Measurements from ENCODE around the gene DMXL1.
A peak's percentile ranks its signal among the peaks of the same experiment; 100 is the strongest.
"Not testable (repeated sequence)": the region's sequence is repeated elsewhere in the genome, so short reads cannot be mapped to it uniquely, and the experiment has no call there.

The DMXL1 gene

DNA sequence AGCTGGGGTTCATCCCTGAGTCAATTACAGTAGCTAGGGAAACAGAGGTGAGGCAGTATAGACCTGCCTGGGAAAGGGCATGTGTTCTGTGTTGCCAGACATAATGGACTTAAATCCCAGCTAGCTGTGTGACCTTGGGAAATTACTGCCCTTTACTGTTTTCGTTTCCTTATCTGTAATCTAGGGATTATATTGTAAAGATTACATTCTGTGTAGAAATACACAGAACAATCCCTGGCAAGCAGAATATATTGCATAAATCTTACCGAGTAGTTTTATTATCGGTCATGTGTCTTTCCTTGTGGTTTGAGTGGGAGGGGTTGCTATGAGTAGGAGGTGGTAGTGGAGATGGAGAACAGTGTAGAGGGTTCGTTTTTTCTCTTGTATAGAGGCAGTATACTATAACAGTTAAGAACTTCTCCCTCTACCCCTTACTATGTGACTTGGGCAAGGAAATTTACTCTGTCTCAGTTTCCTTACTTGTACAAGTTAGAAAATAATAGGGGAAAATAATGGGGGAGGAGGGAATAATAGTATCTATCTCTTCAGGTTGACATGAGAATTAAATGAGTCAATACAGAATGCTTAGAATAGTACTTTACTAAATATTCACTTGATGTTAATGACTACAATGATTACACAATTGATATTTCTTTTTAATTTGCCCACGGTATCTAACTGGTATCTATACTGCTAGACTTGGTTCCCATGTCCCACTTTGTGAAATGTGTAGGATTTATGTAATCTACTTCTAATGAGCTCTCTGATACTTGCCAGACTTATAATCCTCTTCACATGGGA lies 7.1 kb upstream of the DMXL1 start:
- DNase-seq, result no peak

DNA sequence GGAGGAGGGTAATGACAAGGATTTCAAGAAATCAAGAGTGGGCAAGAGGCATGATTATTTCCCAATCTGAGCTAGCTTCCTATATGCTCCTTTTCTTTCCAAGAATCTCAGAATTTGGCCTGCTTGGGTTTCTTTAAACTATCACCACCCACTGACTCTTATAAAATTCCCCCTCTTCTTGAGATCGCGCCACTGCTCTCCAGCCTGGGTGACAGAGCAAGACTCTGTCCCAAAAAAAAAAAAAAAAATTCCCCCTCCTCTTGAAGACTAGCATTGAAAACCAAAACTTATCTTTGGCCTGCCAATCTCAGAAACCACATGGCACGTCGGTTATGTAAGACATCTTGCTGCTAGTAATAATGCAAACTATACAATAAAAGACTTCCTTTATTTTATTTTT lies 3.4 kb upstream of the DMXL1 start:
- DNase-seq, result no peak

DNA sequence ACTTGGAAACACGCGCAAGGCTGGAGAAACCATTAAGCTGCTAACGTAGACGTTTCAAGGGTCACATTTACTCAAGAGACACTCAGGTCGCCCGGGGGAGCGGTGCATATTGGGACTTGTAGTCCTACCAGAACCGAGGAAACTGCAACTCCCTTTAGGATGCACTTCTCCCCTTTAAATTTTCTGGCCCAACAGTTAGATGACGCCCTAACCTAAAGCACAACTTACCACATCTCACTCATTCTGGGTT lies 384 bp upstream of the DMXL1 start:
- DNase-seq, result no peak

DNA sequence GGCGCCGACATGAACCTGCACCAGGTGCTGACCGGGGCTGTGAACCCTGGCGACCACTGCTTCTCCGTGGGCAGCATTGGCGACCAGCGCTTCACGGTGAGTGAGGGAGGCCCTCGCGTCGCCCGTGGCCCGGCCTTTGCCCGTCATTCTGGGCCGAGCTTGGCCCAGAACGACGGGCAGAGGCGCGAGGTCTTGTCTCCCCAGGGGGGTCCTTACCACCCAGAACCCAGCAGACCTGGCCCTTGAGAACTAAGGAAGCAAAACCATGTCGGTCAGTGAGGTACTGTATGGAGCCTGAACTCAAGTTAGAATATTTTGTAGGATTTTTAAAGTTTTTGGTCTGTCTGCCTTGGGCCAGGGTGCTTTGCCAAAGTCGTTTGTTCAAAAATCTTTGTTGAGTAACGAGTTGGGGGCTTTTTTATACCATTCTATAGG lies 691 bp downstream of the DMXL1 start:
- no peak for DNase-seq

DNA sequence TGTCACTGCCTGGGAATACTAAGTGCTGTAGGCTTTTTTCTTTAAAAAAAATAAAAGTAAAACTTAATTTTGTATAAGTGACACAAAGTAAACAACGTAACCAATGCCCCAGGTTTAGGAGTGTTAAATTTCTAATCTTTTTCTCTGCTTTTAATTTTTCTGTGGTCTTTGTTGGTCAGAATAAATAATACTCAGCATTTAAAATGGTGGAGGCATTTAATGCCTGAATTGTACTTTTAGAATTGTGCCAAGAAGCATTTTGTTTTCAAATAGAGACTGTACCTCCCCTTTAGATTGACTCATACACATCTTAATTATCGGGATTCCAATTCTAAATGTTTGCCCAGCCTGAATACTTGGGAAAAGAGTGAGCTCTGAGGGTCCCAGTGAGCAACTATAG lies 1.6 kb downstream of the DMXL1 start:
- no peak for DNase-seq

DNA sequence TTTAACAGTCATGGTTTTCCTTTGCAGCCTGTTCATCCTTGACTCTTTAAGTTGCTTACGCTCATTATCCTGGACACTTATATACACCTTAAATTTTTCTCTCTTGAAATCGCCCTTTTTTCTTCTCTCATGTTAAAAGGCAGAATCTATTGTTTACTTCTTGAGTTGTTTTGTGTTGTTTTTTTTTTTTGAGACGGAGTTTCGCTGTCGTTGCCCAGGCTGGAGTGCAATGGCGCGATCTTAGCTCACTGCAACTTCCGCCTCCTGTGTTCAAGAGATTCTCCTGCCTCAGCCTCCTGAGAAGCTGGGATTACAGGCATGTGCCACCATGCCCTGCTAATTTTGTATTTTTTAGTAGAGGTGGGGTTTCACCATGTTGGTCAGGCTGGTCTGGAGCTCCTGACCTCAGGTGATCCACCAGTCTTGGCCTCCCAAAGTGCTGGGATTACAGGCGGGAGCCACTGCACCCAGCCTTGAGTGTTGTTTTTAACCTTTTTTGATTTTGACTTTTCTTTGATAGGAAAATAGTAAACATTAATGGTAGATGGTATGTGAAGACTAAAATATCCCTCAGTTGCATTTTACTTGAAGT lies 3.0 kb downstream of the DMXL1 start:
- DNase-seq, result not testable (repeated sequence)

DNA sequence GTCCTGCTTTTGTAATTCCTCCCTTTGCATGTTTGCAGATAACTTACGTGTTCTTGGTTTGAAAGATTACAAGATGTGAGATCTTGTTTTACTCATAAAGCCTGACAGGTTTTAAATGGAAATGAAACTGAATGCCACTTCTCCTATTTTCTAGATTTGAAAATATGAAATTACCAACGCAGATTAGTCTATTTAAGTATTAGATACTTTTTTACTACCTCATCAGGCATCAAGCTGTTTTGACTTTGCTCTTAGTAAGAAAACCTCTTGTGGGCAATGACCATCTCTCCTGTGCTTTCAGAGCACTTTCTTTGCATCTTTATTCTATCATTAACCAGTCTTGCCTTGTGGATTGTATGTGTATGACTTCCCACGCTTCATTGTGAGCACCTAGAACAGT lies 3.5 kb downstream of the DMXL1 start:
- no peak for DNase-seq

DNA sequence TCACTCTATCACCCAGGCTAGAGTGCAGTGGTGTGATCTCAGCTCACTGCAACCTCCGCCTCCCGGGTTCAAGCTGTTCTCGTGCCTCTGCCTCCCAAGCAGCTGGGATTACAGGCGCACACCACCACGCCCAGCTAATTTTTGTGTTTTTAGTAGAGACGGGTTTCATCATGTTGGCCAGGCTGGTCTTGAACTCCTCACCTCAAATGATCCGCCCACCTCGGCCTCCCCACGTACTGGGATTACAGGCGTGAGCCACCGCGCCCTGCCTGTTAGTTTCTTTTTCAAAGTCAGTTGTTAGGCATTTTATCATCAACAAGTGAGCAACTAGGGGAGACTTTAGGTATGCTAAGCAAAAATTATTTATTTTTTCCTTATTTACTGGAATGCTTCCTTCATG lies 4.4 kb downstream of the DMXL1 start:
- not testable (repeated sequence) for DNase-seq

DNA sequence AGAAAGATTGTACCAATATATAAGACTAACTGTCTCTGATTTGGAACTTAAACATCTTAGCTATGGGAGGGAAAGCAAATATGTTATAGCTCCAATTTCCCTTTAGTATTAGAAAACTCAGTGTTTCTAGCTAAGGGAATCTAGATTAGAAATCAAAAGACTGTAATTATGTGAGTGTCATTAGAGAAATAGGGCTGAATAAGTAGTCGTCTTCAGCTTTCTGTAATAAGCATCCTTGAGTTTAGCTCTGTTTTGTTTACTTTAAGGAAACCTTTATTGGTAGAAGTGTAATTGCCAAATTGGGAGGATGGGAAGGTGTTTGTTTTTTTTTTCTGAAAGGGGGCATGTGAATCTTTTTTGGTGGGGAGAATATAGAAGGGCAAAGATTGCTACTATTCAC lies 5.2 kb downstream of the DMXL1 start:
- no peak for DNase-seq

DNA sequence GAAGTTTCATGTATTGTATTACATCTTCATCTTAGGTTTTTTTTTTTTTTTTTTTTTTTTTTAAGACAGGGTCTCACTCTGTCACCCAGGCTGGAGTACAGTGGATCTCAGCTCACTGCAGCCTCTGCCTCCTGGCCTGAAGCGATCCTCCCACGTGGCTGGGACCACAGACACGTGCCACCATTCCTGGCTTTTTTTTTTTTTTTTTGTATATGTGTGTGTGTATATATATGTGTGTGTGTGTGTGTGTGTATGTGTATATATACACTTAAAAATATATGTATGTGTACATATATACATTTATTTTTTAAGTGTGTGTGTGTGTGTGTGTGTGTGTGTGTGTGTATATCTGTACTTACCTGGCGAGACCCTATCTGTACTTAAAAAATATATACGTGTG lies 6.6 kb downstream of the DMXL1 start:
- no peak for DNase-seq

DNA sequence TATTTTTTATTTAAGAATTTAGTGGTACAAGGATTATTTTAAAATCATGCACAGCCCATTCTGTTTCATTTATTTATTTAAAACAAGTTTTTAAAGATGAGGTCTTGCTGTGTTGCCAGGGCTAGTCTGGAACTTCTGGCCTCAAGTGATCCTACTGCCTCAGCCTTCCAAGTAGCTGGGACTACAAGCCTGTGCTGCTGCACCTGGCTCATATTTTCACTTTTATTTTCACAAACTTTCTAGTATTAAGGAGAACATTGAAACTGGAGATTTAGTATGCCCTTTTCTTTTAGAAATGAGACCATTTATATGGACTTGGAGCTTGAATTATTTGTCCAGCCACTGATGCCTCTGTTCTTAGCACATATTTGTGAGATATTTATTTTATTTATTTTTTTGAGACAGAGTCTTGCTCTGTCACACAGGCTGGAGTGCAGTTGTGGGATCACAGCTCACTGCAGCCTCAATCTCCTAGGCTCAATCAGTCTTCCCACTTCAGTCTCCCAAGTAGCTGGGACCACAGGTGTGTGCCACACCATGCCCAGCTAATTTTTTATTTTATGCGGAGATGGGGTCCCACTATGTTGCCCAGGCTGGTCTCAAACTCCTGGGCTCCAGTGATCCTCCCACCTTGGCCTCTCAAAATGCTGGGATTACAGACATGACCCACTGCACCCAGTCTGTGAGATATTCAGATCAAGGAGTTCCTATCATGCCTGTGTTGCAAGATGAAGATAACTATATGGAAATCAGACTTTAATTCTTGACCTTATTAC lies 7.4 kb downstream of the DMXL1 start:
- no peak for DNase-seq

DNA sequence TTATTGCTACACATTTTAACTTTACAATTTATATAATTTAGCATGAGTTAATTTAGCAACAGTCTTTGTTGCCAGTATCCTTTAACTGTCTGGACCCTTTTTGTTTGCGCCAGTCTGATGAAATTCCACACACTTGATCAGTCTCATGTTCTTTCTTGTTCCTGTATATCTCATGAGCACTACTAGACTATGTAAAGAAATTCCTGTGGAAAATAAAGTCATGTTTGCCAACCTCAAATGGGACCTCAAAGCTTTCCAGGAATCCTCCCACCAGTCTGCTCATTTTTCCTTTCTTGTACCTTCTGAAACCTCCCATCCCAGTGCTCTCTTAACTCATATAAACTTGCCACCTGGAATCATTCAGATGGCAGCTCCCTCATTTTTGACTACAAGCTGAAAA lies 8.0 kb downstream of the DMXL1 start:
- peak; percentile 44 for DNase-seq

DNA sequence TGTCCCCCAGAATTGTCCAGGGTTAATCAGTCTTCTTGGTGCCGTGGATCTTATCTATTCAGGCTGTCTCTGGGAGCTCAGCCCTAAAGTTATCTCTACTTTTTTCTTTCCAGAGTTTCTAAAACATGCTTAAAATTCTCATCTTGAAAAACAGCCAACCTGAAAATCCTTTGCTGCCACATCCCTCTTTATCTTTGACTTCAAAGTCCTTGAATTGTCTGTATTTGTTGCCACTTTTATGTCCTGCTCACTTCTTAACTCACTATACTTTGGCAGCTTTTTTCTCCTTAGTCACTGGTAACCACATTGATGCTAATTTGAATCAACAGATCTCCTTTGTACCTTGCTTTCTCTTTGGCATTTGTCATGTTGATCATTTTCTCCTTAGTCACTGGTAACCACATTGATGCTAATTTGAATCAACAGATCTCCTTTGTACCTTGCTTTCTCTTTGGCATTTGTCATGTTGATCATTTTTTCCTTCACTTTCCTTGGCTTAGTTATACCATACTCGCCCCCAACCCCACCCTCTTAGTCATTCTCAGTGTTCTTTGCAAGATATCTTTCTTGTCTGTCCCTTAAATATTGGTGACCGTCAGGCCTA lies 8.5 kb downstream of the DMXL1 start:
- DNase-seq, result no peak

DNA sequence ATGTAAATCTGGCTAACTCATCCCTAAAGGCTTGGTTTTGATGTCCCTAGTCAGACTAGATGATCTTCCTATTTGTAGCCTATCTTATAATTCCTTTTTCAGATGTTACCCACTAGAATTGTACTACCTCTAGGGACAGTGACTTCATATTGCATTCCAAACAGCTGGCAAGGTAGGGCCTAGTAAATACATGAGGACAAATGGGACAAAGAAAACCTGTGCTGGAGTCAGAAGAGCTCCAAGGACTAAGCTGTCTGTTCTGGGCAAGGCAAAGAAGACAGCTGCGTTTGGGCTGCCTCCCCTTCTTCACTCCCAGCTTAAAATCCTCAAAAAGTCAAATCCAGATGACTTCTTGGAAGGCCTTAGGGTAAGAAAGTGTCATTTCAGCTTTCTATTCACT lies 10.0 kb downstream of the DMXL1 start:
- DNase-seq, result no peak

DNA sequence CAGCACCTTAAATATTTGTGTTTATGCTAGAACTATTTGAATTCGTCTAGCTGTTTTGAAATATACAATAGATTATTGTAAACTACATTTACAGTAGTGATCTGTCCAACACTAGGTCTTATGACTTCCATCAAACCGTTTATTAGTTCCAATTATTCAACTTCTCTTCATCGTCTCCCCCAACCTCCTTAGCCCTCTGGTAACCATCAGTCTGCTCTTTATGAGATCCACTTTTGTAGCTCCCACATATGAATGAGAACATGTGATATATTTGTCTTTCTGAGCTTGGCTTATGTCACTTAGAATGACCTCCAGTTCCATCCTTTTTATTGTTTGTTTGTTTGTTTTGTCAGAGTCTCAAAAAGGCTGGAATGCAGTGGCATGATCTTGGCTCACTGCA lies 11.8 kb downstream of the DMXL1 start:
- DNase-seq, result no peak

DNA sequence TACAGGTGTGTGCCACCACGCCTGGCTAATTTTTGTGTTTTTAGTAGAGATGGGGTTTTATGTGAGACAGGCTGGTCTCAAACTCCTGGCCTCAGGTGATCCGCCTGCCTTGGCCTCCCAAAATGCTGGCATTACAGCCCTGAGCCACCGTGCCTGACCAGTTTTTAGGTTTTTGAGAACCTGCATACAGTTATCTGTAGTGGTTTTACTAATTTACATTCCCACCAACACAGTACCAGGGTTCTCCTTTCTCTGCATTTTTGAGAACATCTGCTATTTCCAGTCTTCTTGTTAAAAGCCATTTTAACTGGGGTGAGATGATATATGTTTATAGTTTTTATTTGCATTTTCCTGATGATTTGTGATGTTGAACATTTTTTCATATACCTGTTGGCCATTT lies 12.8 kb downstream of the DMXL1 start:
- no peak for DNase-seq

DNA sequence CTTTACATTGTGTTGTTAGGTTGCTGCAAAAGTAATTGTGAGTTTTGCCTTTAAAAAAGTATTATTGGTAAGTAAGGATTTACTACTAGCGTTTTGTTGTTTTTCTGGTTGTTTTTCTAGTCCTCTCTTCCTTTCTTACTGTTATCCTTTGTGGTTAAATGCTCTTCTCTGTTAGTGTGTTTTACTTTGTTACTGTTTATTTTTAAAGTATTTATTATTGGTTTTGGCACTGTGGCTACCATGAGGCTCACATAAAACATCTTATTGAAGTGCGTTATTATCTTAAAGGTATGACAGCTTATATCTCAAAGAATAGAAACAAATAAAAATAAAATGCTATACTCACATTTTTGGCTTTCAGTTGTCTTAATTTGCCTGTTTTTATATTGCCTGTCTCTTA lies 17.6 kb downstream of the DMXL1 start:
- no peak for DNase-seq

DNA sequence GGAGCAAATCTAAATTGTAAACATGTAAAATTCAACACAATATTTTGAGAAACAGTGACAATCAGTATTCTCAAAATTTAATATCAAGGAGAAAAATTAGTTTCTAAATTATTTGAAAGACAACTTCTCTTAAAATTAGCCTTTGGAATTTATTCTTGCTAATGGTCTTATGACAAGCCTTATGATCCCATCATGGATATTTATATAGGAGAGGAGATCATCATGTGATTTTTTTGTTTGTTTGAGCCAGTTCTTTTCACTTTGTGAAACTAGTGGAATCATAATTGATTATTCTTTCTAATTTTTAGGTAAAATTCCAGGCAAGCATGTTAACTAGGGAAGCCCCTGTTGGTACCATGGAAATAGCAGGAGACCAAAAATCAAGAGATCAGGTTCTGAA lies 24.7 kb downstream of the DMXL1 start:
- DNase-seq, result no peak

DNA sequence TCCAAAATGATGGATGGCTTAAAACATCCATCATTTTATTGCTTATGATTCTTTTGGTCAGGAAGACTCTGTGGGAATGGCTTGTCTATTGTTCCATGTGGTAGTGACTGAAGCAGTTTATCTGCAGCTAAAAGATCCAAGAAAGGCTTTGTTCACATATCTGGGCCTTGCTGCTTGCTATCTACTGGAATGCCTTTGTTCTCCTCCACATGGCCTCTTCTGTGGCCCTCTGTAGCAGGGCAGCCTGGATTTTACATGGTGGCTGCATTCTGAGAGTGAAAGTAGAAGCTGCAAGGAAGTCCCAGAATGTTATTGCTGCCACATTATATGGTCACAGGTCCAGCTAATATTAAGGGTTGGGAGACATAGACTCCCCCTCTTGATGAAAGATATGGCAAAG lies 35.1 kb downstream of the DMXL1 start:
- no peak for DNase-seq

DNA sequence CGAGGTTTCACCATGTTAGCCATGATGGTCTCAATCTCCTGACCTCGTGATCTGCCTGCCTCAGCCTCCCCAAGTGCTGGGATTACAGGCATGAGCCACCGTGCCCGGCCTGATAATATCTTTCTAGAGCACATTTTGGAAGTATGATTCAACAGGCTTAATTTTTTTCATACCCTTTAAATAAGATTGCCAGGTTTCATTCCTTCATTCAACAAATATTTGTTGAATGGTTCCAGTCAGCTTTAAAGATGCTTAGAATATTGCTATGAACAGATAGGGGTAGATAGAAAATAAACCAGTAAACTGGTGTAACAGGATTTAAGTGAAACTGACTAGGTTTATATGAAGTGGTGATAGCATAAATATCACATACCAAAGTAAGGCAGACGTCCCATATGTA lies 41.3 kb downstream of the DMXL1 start:
- DNase-seq, result no peak

DNA sequence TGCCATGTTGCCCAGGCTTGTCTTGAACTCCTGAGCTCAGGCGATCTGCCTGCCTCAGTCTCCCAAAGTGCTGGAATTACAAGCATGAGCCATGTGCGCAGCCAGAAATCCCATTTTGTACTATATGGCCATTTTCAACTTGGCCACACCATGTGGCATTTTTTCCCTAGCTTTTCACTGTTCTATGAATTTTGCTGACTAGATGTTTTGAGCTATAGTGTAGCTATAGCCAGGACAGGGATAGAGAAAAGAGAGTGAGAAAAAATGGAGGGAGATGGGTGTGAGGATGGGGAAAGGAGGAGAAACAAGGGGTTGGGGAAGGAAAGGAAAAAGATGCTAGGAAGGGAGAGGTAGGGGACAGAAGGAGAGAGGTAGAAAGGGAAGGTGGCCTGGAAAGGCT lies 46.4 kb downstream of the DMXL1 start:
- DNase-seq, result no peak

DNA sequence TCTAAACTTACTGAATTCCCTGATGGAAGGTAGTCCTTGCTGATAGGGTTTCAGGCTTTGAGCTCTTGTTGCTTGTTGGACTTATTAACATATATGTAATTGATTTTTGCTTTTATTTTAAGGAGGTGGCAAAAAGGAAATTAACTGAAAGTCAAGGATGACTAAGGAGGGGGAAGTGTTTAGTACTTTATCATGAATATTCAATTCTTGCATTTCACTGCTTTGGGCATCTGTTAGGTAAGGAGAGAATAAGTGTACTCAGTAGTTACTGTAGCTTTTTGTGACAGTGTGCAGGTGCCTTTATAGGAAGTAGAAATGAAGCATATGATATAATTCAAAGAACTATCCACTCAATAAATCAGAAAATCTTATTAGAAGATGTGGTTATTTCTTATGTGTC lies 47.1 kb downstream of the DMXL1 start:
- DNase-seq, result no peak

DNA sequence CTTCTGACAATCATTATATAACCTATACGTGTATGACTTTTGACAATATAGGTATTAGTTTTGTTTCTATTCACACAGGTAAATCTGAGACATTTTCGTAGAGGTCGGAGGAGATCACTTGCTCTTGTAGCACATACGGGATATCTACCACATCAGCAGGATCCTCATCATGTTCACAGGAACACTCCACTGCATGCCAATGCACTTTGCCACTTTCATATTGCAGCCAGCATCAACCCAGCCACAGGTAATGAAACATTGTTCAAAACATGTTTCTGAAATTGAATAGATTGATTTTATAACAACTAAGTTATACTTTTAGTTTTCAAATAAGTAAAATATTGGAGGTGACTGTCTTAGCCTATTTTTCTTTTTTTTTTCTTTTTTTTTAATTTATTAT lies 50.0 kb downstream of the DMXL1 start:
- no peak for DNase-seq

DNA sequence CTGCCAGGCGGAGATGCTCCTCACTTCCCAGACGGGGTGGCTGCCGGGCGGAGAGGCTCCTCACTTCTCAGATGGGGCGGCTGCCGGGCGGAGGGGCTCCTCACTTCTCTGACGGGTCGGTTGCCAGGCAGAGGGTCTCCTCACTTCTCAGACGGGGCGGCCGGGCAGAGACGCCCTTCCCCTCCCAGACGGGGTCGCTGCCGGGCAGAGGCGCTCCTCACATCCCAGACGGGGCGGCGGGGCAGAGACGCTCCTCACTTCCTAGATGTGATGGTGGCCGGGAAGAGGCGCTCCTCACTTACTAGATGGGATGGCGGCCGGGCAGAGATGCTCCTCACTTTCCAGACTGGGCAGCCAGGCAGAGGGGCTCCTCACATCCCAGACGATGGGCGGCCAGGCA lies 51.6 kb downstream of the DMXL1 start:
- DNase-seq, result not testable (repeated sequence)
